NCI-H1048 (cell line): ENCODE measurements around the gene RAB21.
"Not testable (repeated sequence)": the region's sequence is repeated elsewhere in the genome, so short reads cannot be mapped to it uniquely, and the experiment has no call there.

Source experiments
- DNase-seq: peaks from one replicate; lab custom pipeline; 2025; lab: John Stamatoyannopoulos, UW

Gene RAB21

DNA sequence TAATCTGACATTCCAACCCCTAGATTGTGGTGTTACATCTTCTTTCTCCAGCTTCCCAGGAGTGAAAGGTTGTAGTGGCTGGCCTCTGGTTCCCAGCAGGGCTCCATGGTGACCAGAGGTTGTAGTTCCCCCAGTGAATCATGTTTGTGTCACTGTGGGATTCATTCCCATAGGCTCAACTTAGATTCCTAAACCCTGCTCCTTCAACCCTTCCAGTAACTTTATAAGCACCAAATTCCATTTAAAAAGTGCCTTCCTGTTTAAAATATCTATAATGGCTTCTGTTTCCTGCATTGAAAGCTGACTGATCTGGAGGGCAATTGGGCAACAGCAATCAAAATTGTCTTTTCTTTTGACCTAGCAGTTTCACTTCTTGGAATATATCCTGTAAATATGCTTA is 44.4 kb downstream of the RAB21 start:
- DNase-seq, result no peak

GRCh38 chr12:71800177-71800576 is 45.5 kb downstream of the RAB21 start:
- no peak for DNase-seq

- DNase-seq, result no peak
Measured at GRCh38 chr12:71804505-71804904, 49.8 kb downstream of the RAB21 start.

- DNase-seq, result no peak
Measured at GRCh38 chr12:71810921-71811320, 56.3 kb downstream of the RAB21 start.

- DNase-seq, result not testable (repeated sequence)
Measured at GRCh38 chr12:71815242-71815641, 60.6 kb downstream of the RAB21 start.

DNA sequence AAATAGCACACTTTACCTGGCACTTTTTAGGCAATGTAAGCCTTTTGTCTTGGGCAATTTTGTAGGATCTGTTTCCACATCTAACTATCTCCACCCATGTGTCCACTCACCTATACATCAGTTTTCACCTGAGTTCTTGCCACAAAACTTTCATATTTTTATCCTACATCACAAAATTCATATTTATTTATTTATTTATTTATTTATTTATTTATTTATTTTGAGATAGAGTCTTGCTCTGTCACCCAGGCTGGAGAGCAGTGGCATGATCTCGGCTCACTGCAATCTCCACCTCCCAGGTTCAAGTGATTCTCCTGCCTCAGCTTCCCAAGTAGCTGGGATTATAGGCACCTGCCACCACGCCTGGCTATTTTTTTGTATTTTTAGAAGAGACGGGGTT is 67.4 kb downstream of the RAB21 start:
- DNase-seq, result not testable (repeated sequence)

GRCh38 chr12:71828813-71829212 is 74.2 kb downstream of the RAB21 start:
- DNase-seq, result no peak

GRCh38 chr12:71837356-71837755 is 82.7 kb downstream of the RAB21 start:
- no peak for DNase-seq

DNA sequence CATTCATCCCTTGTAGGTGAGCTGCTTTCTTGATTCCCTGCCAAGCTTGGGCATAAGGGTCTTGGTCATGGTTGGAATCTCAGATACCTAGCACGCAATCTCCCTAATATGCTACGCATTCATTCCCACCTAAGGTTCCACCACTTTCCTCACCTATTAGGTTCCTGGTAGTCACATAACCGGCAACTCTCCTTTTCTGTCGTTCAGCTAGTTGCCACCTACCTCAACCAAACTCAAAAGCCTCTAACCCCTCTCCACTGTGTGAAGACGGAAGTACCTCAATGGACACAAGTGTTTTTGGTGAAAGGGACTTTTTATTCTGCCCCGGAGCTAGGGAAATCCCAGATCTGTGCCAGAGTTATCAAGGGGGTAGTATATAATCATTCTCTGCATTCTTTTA is 83.6 kb downstream of the RAB21 start:
- no peak for DNase-seq

GRCh38 chr12:71838676-71839075 is 84.0 kb downstream of the RAB21 start:
- no peak for DNase-seq

GRCh38 chr12:71840231-71840847 is 85.7 kb downstream of the RAB21 start:
- DNase-seq, result no peak

DNA sequence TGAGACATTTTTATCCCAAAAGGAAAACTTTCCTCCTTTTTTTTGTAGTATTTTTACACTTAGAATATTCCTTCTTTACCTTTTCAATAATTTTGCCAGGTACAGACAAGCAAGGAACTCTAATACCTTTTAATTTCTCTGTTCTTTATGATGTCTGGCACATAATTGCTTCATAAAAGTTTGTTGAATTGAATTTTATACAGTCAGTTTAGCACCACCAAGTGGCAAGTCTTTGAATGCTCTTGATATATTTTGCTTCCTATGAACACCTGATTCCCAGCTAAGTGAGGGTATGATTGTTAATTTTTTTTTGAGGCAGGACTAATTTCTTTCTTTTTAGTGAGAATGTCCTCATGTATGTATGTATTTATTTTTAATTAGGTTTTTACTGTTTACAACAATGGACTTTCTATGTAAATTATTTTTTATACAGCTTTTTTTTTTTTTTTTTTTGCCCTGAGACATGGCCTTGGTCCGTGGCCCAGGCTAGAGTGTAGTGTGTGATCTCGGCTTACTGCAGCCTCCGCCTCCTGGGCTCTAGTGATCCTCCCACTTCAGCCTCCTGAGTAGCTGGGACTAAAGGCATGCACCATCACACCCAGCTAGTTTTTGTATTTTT is 91.8 kb downstream of the RAB21 start:
- DNase-seq, result no peak

- DNase-seq, result no peak
Measured at GRCh38 chr12:71848212-71848611, 93.5 kb downstream of the RAB21 start.

DNA sequence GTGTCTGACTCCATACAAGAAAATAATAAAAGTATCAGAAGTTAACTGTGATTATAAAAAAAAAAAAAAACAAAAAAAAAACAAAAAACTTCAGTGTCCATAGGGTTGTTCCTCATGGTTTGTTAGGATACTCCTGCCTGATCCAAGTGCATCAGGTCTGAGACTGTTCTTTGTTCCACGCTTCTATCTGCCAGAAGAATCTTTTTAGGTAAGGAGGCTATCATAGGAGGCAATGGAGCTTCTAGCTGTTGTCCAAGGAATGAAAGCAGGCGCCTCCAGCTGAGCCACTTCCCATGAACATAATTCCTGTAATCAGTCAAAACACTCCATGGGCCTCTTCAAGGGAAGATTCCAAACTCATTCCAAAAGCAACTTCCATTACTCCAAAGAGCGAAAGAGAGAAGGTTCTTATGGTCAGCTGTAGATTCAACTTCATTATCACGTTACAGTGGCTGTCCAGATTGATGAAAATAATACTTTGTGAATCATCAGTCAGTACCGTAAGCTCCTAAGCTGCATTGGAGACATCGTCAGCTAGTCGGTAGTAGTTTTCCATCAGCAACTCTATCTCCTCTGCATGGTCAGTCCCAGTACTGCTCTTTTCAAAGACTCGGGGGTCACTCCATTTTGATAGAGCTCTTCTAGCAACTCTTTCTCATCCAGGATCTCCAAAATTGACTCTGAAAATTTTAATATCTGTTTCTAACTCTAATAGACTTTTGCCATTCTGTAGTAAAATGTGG is 94.6 kb downstream of the RAB21 start:
- no peak for DNase-seq
